ENCODE measurements around the gene SYNDIG1.

SYNDIG1 gene

GRCh38 chr20:24521032-24521431, 51.6 kb downstream of the SYNDIG1 start:
- Mint-ChIP-seq H3K36me3 (ENCODE audit: insufficient read depth) (no peaks in the 10 kb centered on the region), H3K27me3 (peaks cover 5 to 6% of the 10 kb centered on the region in 2 donors), H3K4me3 (no peak overlapping the region), H3K27ac (no peak overlapping the region), H3K4me1 (ENCODE audit: low read depth in 2 of 2) (no peaks in the 10 kb centered on the region), H3K9me3 (no peaks in the 10 kb centered on the region)
- no peak for DNase-seq
- ATAC-seq (replicated peaks), result no peak

GRCh38 chr20:24522452-24523330, 53.3 kb downstream of the SYNDIG1 start:
- no peak for DNase-seq
- Mint-ChIP-seq H3K4me1 (ENCODE audit: low read depth in 2 of 2) (no peaks in the 10 kb centered on the region), H3K9me3 (no peaks in the 10 kb centered on the region), H3K36me3 (ENCODE audit: insufficient read depth) (no peaks in the 10 kb centered on the region), H3K27ac (no peak overlapping the region), H3K27me3 (peaks cover 5 to 6% of the 10 kb centered on the region in 2 donors), H3K4me3 (no peak overlapping the region)
- ATAC-seq (replicated peaks), result no peak

GRCh38 chr20:24523661-24524060, 54.2 kb downstream of the SYNDIG1 start:
- Mint-ChIP-seq H3K4me1 (ENCODE audit: low read depth in 2 of 2) (no peaks in the 10 kb centered on the region), H3K9me3 (no peaks in the 10 kb centered on the region)

GRCh38 chr20:24528583-24529368, 59.3 kb downstream of the SYNDIG1 start:
- no peak for ATAC-seq (replicated peaks)
- Mint-ChIP-seq H3K36me3 (ENCODE audit: insufficient read depth) (no peaks in the 10 kb centered on the region), H3K9me3 (peaks cover 4 to 9% of the 10 kb centered on the region in 2 donors), H3K4me1 (ENCODE audit: low read depth in 2 of 2) (no peaks in the 10 kb centered on the region), H3K27me3 (peaks cover 18 to 41% of the 10 kb centered on the region in 2 donors), H3K4me3 (no peak overlapping the region), H3K27ac (no peak overlapping the region)
- DNase-seq, result no peak

More at GRCh38 chr20:24523661-24524060, 54.2 kb downstream of the SYNDIG1 start:
- Mint-ChIP-seq H3K36me3 (ENCODE audit: insufficient read depth) (no peaks in the 10 kb centered on the region), H3K4me3 (no peak overlapping the region), H3K27me3 (peaks cover 10 to 11% of the 10 kb centered on the region in 2 donors), H3K27ac (no peak overlapping the region)
- DNase-seq (no peak), ATAC-seq (replicated peaks) (no peak)

GRCh38 chr20:24529369-24529719, 59.9 kb downstream of the SYNDIG1 start:
- Mint-ChIP-seq H3K9me3 (peaks cover 4 to 9% of the 10 kb centered on the region in 2 donors), H3K27me3 (peaks cover 18 to 44% of the 10 kb centered on the region in 2 donors), H3K27ac (no peak overlapping the region), H3K4me1 (ENCODE audit: low read depth in 2 of 2) (no peaks in the 10 kb centered on the region), H3K4me3 (no peak overlapping the region), H3K36me3 (ENCODE audit: insufficient read depth) (no peaks in the 10 kb centered on the region)
- DNase-seq, result no peak
- no peak for ATAC-seq (replicated peaks)

- Mint-ChIP-seq H3K27ac (no peak overlapping the region), H3K27me3 (peaks cover 18 to 50% of the 10 kb centered on the region in 2 donors), H3K4me1 (ENCODE audit: low read depth in 2 of 2) (no peaks in the 10 kb centered on the region), H3K36me3 (ENCODE audit: insufficient read depth) (no peaks in the 10 kb centered on the region), H3K9me3 (peaks cover 4 to 9% of the 10 kb centered on the region in 2 donors), H3K4me3 (no peak overlapping the region)
- DNase-seq (no peak), ATAC-seq (replicated peaks) (no peak)
Observed at GRCh38 chr20:24530131-24530680, 60.8 kb downstream of the SYNDIG1 start.

GRCh38 chr20:24531202-24531601, 61.8 kb downstream of the SYNDIG1 start:
- DNase-seq (no peak), ATAC-seq (replicated peaks) (no peak)
- H3K27ac Mint-ChIP-seq, result no peak overlapping the region
- H3K27me3 Mint-ChIP-seq, result peaks cover 18 to 50% of the 10 kb centered on the region in 2 donors
- H3K36me3 Mint-ChIP-seq (ENCODE audit: insufficient read depth), result no peaks in the 10 kb centered on the region
- peaks cover 4 to 9% of the 10 kb centered on the region in 2 donors for H3K9me3 Mint-ChIP-seq
- H3K4me1 Mint-ChIP-seq (ENCODE audit: low read depth in 2 of 2), result no peaks in the 10 kb centered on the region
- no peak overlapping the region for H3K4me3 Mint-ChIP-seq

GRCh38 chr20:24531631-24532419, 62.4 kb downstream of the SYNDIG1 start:
- Mint-ChIP-seq H3K36me3 (ENCODE audit: insufficient read depth) (no peaks in the 10 kb centered on the region), H3K4me1 (ENCODE audit: low read depth in 2 of 2) (no peaks in the 10 kb centered on the region), H3K27me3 (peaks cover 18 to 50% of the 10 kb centered on the region in 2 donors), H3K27ac (no peak overlapping the region), H3K9me3 (peaks cover 4 to 9% of the 10 kb centered on the region in 2 donors), H3K4me3 (no peak overlapping the region)
- no peak for ATAC-seq (replicated peaks)
- DNase-seq, result no peak

GRCh38 chr20:24533449-24533848, 64.0 kb downstream of the SYNDIG1 start:
- Mint-ChIP-seq H3K9me3 (peaks cover 4 to 9% of the 10 kb centered on the region in 2 donors), H3K27ac (no peak overlapping the region), H3K4me3 (no peak overlapping the region), H3K27me3 (peaks cover 23 to 47% of the 10 kb centered on the region in 2 donors), H3K36me3 (ENCODE audit: insufficient read depth) (no peaks in the 10 kb centered on the region), H3K4me1 (ENCODE audit: low read depth in 2 of 2) (no peaks in the 10 kb centered on the region)
- DNase-seq (no peak), ATAC-seq (replicated peaks) (no peak)

GRCh38 chr20:24534282-24534681, 64.9 kb downstream of the SYNDIG1 start:
- no peak overlapping the region for H3K4me3 Mint-ChIP-seq
- no peak overlapping the region for H3K27ac Mint-ChIP-seq
- no peaks in the 10 kb centered on the region for H3K4me1 Mint-ChIP-seq (ENCODE audit: low read depth in 2 of 2)
- H3K9me3 Mint-ChIP-seq, result peaks cover 4 to 9% of the 10 kb centered on the region in 2 donors
- no peak for ATAC-seq (replicated peaks)
- H3K27me3 Mint-ChIP-seq, result peaks cover 14 to 46% of the 10 kb centered on the region in 2 donors
- no peaks in the 10 kb centered on the region for H3K36me3 Mint-ChIP-seq (ENCODE audit: insufficient read depth)
- no peak for DNase-seq

GRCh38 chr20:24535941-24536730, 66.7 kb downstream of the SYNDIG1 start:
- H3K36me3 Mint-ChIP-seq (ENCODE audit: insufficient read depth), result no peaks in the 10 kb centered on the region
- peaks cover 14 to 51% of the 10 kb centered on the region in 2 donors for H3K27me3 Mint-ChIP-seq
- no peak overlapping the region for H3K4me3 Mint-ChIP-seq
- DNase-seq (no peak), ATAC-seq (replicated peaks) (no peak)
- H3K27ac Mint-ChIP-seq, result no peak overlapping the region
- H3K4me1 Mint-ChIP-seq (ENCODE audit: low read depth in 2 of 2), result no peaks in the 10 kb centered on the region
- no peaks in the 10 kb centered on the region for H3K9me3 Mint-ChIP-seq

- H3K36me3 Mint-ChIP-seq (ENCODE audit: insufficient read depth), result no peaks in the 10 kb centered on the region
- no peak for ATAC-seq (replicated peaks)
- H3K4me3 Mint-ChIP-seq, result no peak overlapping the region
- H3K27ac Mint-ChIP-seq, result no peak overlapping the region
- no peak for DNase-seq
- H3K27me3 Mint-ChIP-seq, result peaks cover 22 to 52% of the 10 kb centered on the region in 2 donors
- H3K4me1 Mint-ChIP-seq (ENCODE audit: low read depth in 2 of 2), result no peaks in the 10 kb centered on the region
- H3K9me3 Mint-ChIP-seq, result no peaks in the 10 kb centered on the region
Observed at GRCh38 chr20:24537210-24537609, 67.8 kb downstream of the SYNDIG1 start.

All from effector memory CD8-positive, alpha-beta T cell (primary cell).